NCI-H524 treated with DMSO at 0.1 percent for 48 hours (cell line): ENCODE data around the gene CCDC30.
"Not testable (repeated sequence)": the region's sequence is repeated elsewhere in the genome, so short reads cannot be mapped to it uniquely, and the experiment has no call there.

ENCODE experiments used
- DNase-seq: peaks from one replicate; lab custom pipeline; 2025; lab: John Stamatoyannopoulos, UW

CCDC30 gene

GRCh38 chr1:42529724-42530181, 66.7 kb downstream of the CCDC30 start:
- no peak for DNase-seq

- no peak for DNase-seq
Observed at GRCh38 chr1:42531043-42531442, 68.0 kb downstream of the CCDC30 start.

- no peak for DNase-seq
Observed at GRCh38 chr1:42533101-42533863, 70.2 kb downstream of the CCDC30 start.

- no peak for DNase-seq
Observed at GRCh38 chr1:42541104-42541503, 78.0 kb downstream of the CCDC30 start.

- no peak for DNase-seq
Observed at GRCh38 chr1:42551180-42551579, 88.1 kb downstream of the CCDC30 start.

GRCh38 chr1:42551590-42551989, 88.5 kb downstream of the CCDC30 start:
- no peak for DNase-seq

- no peak for DNase-seq
Observed at GRCh38 chr1:42552636-42553035, 89.5 kb downstream of the CCDC30 start.

- no peak for DNase-seq
Observed at GRCh38 chr1:42557230-42557851, 94.3 kb downstream of the CCDC30 start.

- no peak for DNase-seq
Observed at GRCh38 chr1:42567038-42567437, 104.0 kb downstream of the CCDC30 start.

- no peak for DNase-seq
Observed at GRCh38 chr1:42576935-42577334, 113.8 kb downstream of the CCDC30 start.

- DNase-seq, result no peak
Observed at GRCh38 chr1:42586016-42586415, 122.9 kb downstream of the CCDC30 start.

GRCh38 chr1:42587753-42588152, 124.7 kb downstream of the CCDC30 start:
- no peak for DNase-seq

- DNase-seq, result no peak
Observed at GRCh38 chr1:42592811-42593210, 129.7 kb downstream of the CCDC30 start.

GRCh38 chr1:42593486-42594100, 130.5 kb downstream of the CCDC30 start:
- DNase-seq, result no peak

GRCh38 chr1:42601472-42601871, 138.4 kb downstream of the CCDC30 start:
- no peak for DNase-seq

GRCh38 chr1:42613803-42614131, 150.7 kb downstream of the CCDC30 start:
- DNase-seq, result no peak

- DNase-seq, result no peak
Observed at GRCh38 chr1:42618866-42619265, 155.8 kb downstream of the CCDC30 start.

GRCh38 chr1:42620307-42620706, 157.2 kb downstream of the CCDC30 start:
- DNase-seq, result no peak

GRCh38 chr1:42621180-42621579, 158.1 kb downstream of the CCDC30 start:
- DNase-seq, result not testable (repeated sequence)

- DNase-seq, result not testable (repeated sequence)
Observed at GRCh38 chr1:42627205-42627604, 164.1 kb downstream of the CCDC30 start.

- DNase-seq, result no peak
Observed at GRCh38 chr1:42639116-42639515, 176.0 kb downstream of the CCDC30 start.

GRCh38 chr1:42646056-42646455, 183.0 kb downstream of the CCDC30 start:
- no peak for DNase-seq

GRCh38 chr1:42657201-42657600, 194.1 kb downstream of the CCDC30 start:
- DNase-seq, result no peak
